ENCODE measurements around the gene TMEM132E. TPM values are rescaled to one million over a fixed set of nuclear protein-coding genes. Genes with fewer than 3 reads are reported as not detected.

Gene TMEM132E
- total RNA-seq, 2 donors from 2014 or later = 0.56 to 1.9 TPM

- Histone ChIP-seq H3K9me3 (no peaks in the 10 kb centered on the region), H3K4me1 (ENCODE audit: control insufficient read depth in 1 of 2, low read depth in 2 of 2) (peaks cover 8 to 19% of the 10 kb centered on the region in 2 donors), H3K27me3 (replicated peaks; ENCODE audit: insufficient read depth) (no peaks in the 10 kb centered on the region), H3K4me3 (no peak overlapping the region), H3K27ac (no peak overlapping the region), H3K36me3 (no peaks in the 10 kb centered on the region)
- no peak for TF ChIP-seq CTCF (IDR thresholded peaks at IDR 0.05)
- DNase-seq (ENCODE audit: low spot score) (no peak), ATAC-seq (ENCODE audit: insufficient number of reproducible peaks, low FRiP score, low read depth) (no peak)
Measured at GRCh38 chr17:34575182-34575581, 4.2 kb upstream of the TMEM132E start.

GRCh38 chr17:34578016-34578415 is 1.4 kb upstream of the TMEM132E start:
- H3K27ac ChIP-seq = no peak overlapping the region
- H3K27me3 ChIP-seq (replicated peaks; ENCODE audit: insufficient read depth) = peaks cover 7% of the 10 kb centered on the region

GRCh38 chr17:34578656-34579016 is 746 bp upstream of the TMEM132E start:
- H3K4me3 ChIP-seq = peak overlapping the region; percentile 76
- peaks cover 23 to 39% of the 10 kb centered on the region in 2 donors for H3K4me1 ChIP-seq (ENCODE audit: control insufficient read depth in 1 of 2, low read depth in 2 of 2)
- H3K27me3 ChIP-seq (replicated peaks; ENCODE audit: insufficient read depth) = peaks cover 7% of the 10 kb centered on the region
- H3K9me3 ChIP-seq = no peaks in the 10 kb centered on the region
- H3K27ac ChIP-seq = no peak overlapping the region
- no peaks in the 10 kb centered on the region for H3K36me3 ChIP-seq
- DNase-seq (ENCODE audit: low spot score) = no peak
- no peak for TF ChIP-seq CTCF (IDR thresholded peaks at IDR 0.05)
- ATAC-seq (ENCODE audit: insufficient number of reproducible peaks, low FRiP score, low read depth) = no peak

More at GRCh38 chr17:34578016-34578415, 1.4 kb upstream of the TMEM132E start:
- Histone ChIP-seq H3K36me3 (no peaks in the 10 kb centered on the region), H3K4me1 (ENCODE audit: control insufficient read depth in 1 of 2, low read depth in 2 of 2) (peaks cover 23 to 39% of the 10 kb centered on the region in 2 donors), H3K4me3 (no peak overlapping the region), H3K9me3 (no peaks in the 10 kb centered on the region)
- no peak for DNase-seq (ENCODE audit: low spot score)
- no peak for ATAC-seq (ENCODE audit: insufficient number of reproducible peaks, low FRiP score, low read depth)
- TF ChIP-seq CTCF (IDR thresholded peaks at IDR 0.05) = no peak

- DNase-seq (ENCODE audit: low spot score) (no peak), ATAC-seq (ENCODE audit: insufficient number of reproducible peaks, low FRiP score, low read depth) (no peak)
- H3K4me1 ChIP-seq (ENCODE audit: control insufficient read depth in 1 of 2, low read depth in 2 of 2) = peaks cover 23 to 39% of the 10 kb centered on the region in 2 donors
- no peak for TF ChIP-seq CTCF (IDR thresholded peaks at IDR 0.05)
- peaks cover 7% of the 10 kb centered on the region for H3K27me3 ChIP-seq (replicated peaks; ENCODE audit: insufficient read depth)
- H3K36me3 ChIP-seq = no peaks in the 10 kb centered on the region
- H3K27ac ChIP-seq = no peak overlapping the region
- H3K9me3 ChIP-seq = no peaks in the 10 kb centered on the region
- H3K4me3 ChIP-seq = peak overlapping the region; percentile 76
Measured at GRCh38 chr17:34579979-34580684, 750 bp downstream of the TMEM132E start.

- ATAC-seq (ENCODE audit: insufficient number of reproducible peaks, low FRiP score, low read depth) (no peak), DNase-seq (ENCODE audit: low spot score) (no peak)
- H3K9me3 ChIP-seq = no peaks in the 10 kb centered on the region
- H3K27me3 ChIP-seq (replicated peaks; ENCODE audit: insufficient read depth) = peaks cover 7% of the 10 kb centered on the region
- no peaks in the 10 kb centered on the region for H3K36me3 ChIP-seq
- no peak for TF ChIP-seq CTCF (IDR thresholded peaks at IDR 0.05)
- H3K4me1 ChIP-seq (ENCODE audit: control insufficient read depth in 1 of 2, low read depth in 2 of 2) = peaks cover 23 to 39% of the 10 kb centered on the region in 2 donors
- H3K4me3 ChIP-seq = peak overlapping the region; percentile 76
- H3K27ac ChIP-seq = no peak overlapping the region
Measured at GRCh38 chr17:34580685-34581445, 1.5 kb downstream of the TMEM132E start.
